GM23338 (cell line): Measurements from ENCODE around the gene OCA2. TPM values are rescaled to one million over a fixed set of nuclear protein-coding genes. Genes with fewer than 3 reads are reported as not detected.

Experiments used
- ATAC-seq: fragments of 200-7000 bp; cut with Tn5 transposase; 3 replicates; pipeline ENCODE4 v1.9.1; 2020
- DNase-seq: peaks from one replicate; pipeline ENCODE4 v3.0.0-alpha.2; 2015; ENCODE audit warnings: low spot score
- H2AFZ ChIP-seq: fragments of 200-600 bp; sonication (generic); 2 replicates; pipeline ENCODE4 v1.8.0; 2016; ENCODE audit warnings: antibody characterized with exemption, mild to moderate bottlenecking, moderate library complexity
- H3F3A ChIP-seq: fragments of 200-600 bp; sonication (generic); replicated peaks from 2 replicates; pipeline ENCODE4 v1.8.0; 2017; ENCODE audit warnings: antibody characterized with exemption, mixed run types, low read depth
- H3K27ac ChIP-seq: fragments of 200-600 bp; sonication (generic); 2 replicates; pipeline ENCODE4 v1.6.1; 2016; ENCODE audit warnings: low read depth
- H3K27me3 ChIP-seq: fragments of 200-600 bp; sonication (generic); 2 replicates; pipeline ENCODE4 v1.8.0; 2016; ENCODE audit warnings: mild to moderate bottlenecking, mixed run types, moderate library complexity; ENCODE audit not compliant: insufficient read depth
- H3K36me3 ChIP-seq: fragments of 200-600 bp; sonication (generic); 2 replicates; pipeline ENCODE4 v1.8.0; 2016; ENCODE audit warnings: mild to moderate bottlenecking; ENCODE audit not compliant: insufficient read depth
- H3K4me1 ChIP-seq: fragments of 200-600 bp; sonication (generic); 2 replicates; pipeline ENCODE4 v1.8.0; 2016; ENCODE audit warnings: mild to moderate bottlenecking, moderate library complexity; ENCODE audit not compliant: insufficient read depth
- H3K4me2 ChIP-seq: fragments of 200-600 bp; sonication (generic); 2 replicates; pipeline ENCODE4 v1.7.1; 2017; ENCODE audit warnings: mixed run types
- H3K4me3 ChIP-seq: fragments of 200-600 bp; sonication (generic); 2 replicates; pipeline ENCODE4 v1.6.1; 2016; ENCODE audit warnings: mixed run types
- H3K79me2 ChIP-seq: fragments of 200-600 bp; sonication (generic); replicated peaks from 2 replicates; pipeline ENCODE4 v1.8.0; 2017; ENCODE audit warnings: mild to moderate bottlenecking; ENCODE audit not compliant: insufficient read depth
- H3K9me2 ChIP-seq: fragments of 200-600 bp; sonication (generic); 2 replicates; pipeline ENCODE4 v1.8.0; 2017; ENCODE audit not compliant: insufficient read depth
- H4K20me1 ChIP-seq: fragments of 200-600 bp; sonication (generic); replicated peaks from 2 replicates; pipeline ENCODE4 v1.8.0; 2017; ENCODE audit warnings: mild to moderate bottlenecking; ENCODE audit not compliant: insufficient read depth
- H3K27ac Mint-ChIP-seq: 2 replicates; pipeline ENCODE4 v1.8.0; 2020; ENCODE audit warnings: inconsistent platforms, mild to moderate bottlenecking, moderate library complexity, mixed read lengths
- H3K27me3 Mint-ChIP-seq: 3 replicates; pipeline ENCODE4 v1.8.0; 2022; ENCODE audit warnings: low read depth, mild to moderate bottlenecking, moderate library complexity, mixed read lengths, inconsistent platforms; ENCODE audit not compliant: insufficient read depth, poor library complexity
- H3K36me3 Mint-ChIP-seq: 3 replicates; pipeline ENCODE4 v1.8.0; 2021; ENCODE audit warnings: low read depth, mild to moderate bottlenecking, inconsistent platforms, moderate library complexity, mixed read lengths
- H3K4me1 Mint-ChIP-seq: 3 replicates; pipeline ENCODE4 v1.8.0; 2020; ENCODE audit warnings: mild to moderate bottlenecking, inconsistent platforms, mixed read lengths
- H3K4me3 Mint-ChIP-seq: 3 replicates; pipeline ENCODE4 v1.8.0; 2021; ENCODE audit warnings: moderate library complexity, mild to moderate bottlenecking, inconsistent platforms, mixed read lengths
- H3K9me3 Mint-ChIP-seq: 3 replicates; pipeline ENCODE4 v1.8.0; 2020; ENCODE audit warnings: moderate library complexity, mild to moderate bottlenecking, inconsistent platforms, mixed read lengths
- CREB1 ChIP-seq: fragments of 250-450 bp; sonication (Bioruptor Pico); IDR thresholded peaks from 2 replicates; pipeline ENCODE4 v1.5.0; 2020; ENCODE audit warnings: low read depth, mild to moderate bottlenecking, moderate library complexity
- CTCF ChIP-seq, 2 experiments: fragments of 200-600 bp in 1 of 2; sonication (generic) in 1 of 2; conservative IDR thresholded peaks; 2 replicates each; pipeline versions ENCODE4 v1.5.1 to v1.6.1; 2016 to 2017; ENCODE audit warnings: antibody characterized with exemption in 2 of 2, low read depth in 2 of 2, mild to moderate bottlenecking in 2 of 2, moderate library complexity in 1 of 2
- ETS1 ChIP-seq: IDR thresholded peaks from 2 replicates; pipeline ENCODE4 v1.6.1; 2016; ENCODE audit warnings: antibody characterized with exemption
- EZH2 ChIP-seq: fragments of 200-600 bp; sonication (generic); IDR thresholded peaks from one replicate; pipeline ENCODE4 v1.8.0; 2017; ENCODE audit warnings: antibody characterized with exemption, mild to moderate bottlenecking, low read depth; ENCODE audit not compliant: unreplicated experiment
- EZH2phosphoT487 ChIP-seq: fragments of 200-600 bp; sonication (generic); IDR thresholded peaks from one replicate; pipeline ENCODE4 v1.8.1; 2018; ENCODE audit warnings: antibody characterized with exemption; ENCODE audit not compliant: unreplicated experiment
- JUNB ChIP-seq: IDR thresholded peaks from one replicate; pipeline ENCODE4 v1.6.1; 2016; ENCODE audit warnings: antibody characterized with exemption; ENCODE audit not compliant: unreplicated experiment
- NANOG ChIP-seq: IDR thresholded peaks from 2 replicates; pipeline ENCODE4 v1.6.1; 2016; ENCODE audit warnings: antibody characterized with exemption, borderline replicate concordance
- POLR2AphosphoS5 ChIP-seq: IDR thresholded peaks from 2 replicates; pipeline ENCODE4 v1.6.1; 2016; ENCODE audit warnings: antibody characterized with exemption, low read depth
- REST ChIP-seq: IDR thresholded peaks from one replicate; pipeline ENCODE4 v1.6.1; 2018; ENCODE audit warnings: antibody characterized with exemption; ENCODE audit not compliant: unreplicated experiment
- STAT1 ChIP-seq: IDR thresholded peaks from one replicate; pipeline ENCODE4 v1.6.1; 2016; ENCODE audit warnings: antibody characterized with exemption; ENCODE audit not compliant: unreplicated experiment
- ZNF114 ChIP-seq: fragments of 250-450 bp; sonication (Bioruptor Pico); IDR thresholded peaks from 2 replicates; pipeline ENCODE4 v1.5.0; 2020; ENCODE audit warnings: mild to moderate bottlenecking, moderate library complexity
- ZNF331 ChIP-seq: fragments of 250-450 bp; sonication (Bioruptor Pico); IDR thresholded peaks from 2 replicates; pipeline ENCODE4 v1.5.0; 2020; ENCODE audit warnings: low read depth, mild to moderate bottlenecking, moderate library complexity
- ZNF462 ChIP-seq: fragments of 250-450 bp; sonication (Bioruptor Pico); IDR thresholded peaks from 2 replicates; pipeline ENCODE4 v1.5.0; 2020; ENCODE audit warnings: mild to moderate bottlenecking, moderate library complexity
- polyA plus RNA-seq: library from polyadenylated mRNA; unstranded; fragments of >200 nt; fragmentation: Nextera tagmentation; extraction: Ambion mirVana; gene quantifications from 2 replicates; pipeline ENCODE4 v1.2.1, GENCODE V29; 2016
- total RNA-seq: library from RNA; depleted of rRNA; stranded (reverse); fragments of >200 nt; shearing (Covaris generic); gene quantifications from 2 replicates; pipeline ENCODE4 v1.2.3, GENCODE V29; 2014

OCA2 gene
- total and polyA plus RNA-seq, 2 experiments from 2014 or later: 0.40 to 0.69 TPM

- no peaks in the 10 kb centered on the region for H3K4me1 Mint-ChIP-seq
- no peaks in the 10 kb centered on the region for H3K36me3 ChIP-seq
- H3K9me3 Mint-ChIP-seq: no peaks in the 10 kb centered on the region
- DNase-seq (no peak), ATAC-seq (no peak)
- no peak overlapping the region for H3K4me3 Mint-ChIP-seq
- H3K9me2 ChIP-seq: no peaks in the 10 kb centered on the region
- no peaks in the 10 kb centered on the region for H3K36me3 Mint-ChIP-seq
- H3K4me3 ChIP-seq: no peak overlapping the region
- no peaks in the 10 kb centered on the region for H3K79me2 ChIP-seq
- H3K27me3 ChIP-seq: no peaks in the 10 kb centered on the region
- no peaks in the 10 kb centered on the region for H4K20me1 ChIP-seq
- H3K4me1 ChIP-seq: no peaks in the 10 kb centered on the region
- no peak overlapping the region for H3K27ac Mint-ChIP-seq
- H2AFZ ChIP-seq: no peak overlapping the region
- TF ChIP-seq POLR2AphosphoS5: no peak
- no peak for TF ChIP-seq NANOG
- TF ChIP-seq JUNB: no peak
- no peak for TF ChIP-seq ZNF462 (CRISPR knock-in tag)
- no peak for TF ChIP-seq REST
- TF ChIP-seq ZNF114 (CRISPR knock-in tag): no peak
- TF ChIP-seq EZH2: no peak
- TF ChIP-seq ZNF331 (CRISPR knock-in tag): no peak
- TF ChIP-seq CTCF (conservative IDR thresholded peaks at IDR 0.05; ENCODE audit: low read depth in 2 of 2): no peak
- no peak for TF ChIP-seq CREB1 (CRISPR knock-in tag)
- TF ChIP-seq STAT1: no peak
- no peak for TF ChIP-seq EZH2phosphoT487
- no peak for TF ChIP-seq ETS1
- H3K27ac ChIP-seq: no peak overlapping the region
- H3K27me3 Mint-ChIP-seq: peaks cover 4% of the 10 kb centered on the region
- no peaks in the 10 kb centered on the region for H3F3A ChIP-seq
- no peak overlapping the region for H3K4me2 ChIP-seq
These were observed 140.1 kb downstream of the OCA2 start for GRCh38 chr15:27958911-27959578.
